Measurements from ENCODE around the gene VAV2. TPM values are rescaled to one million over a fixed set of nuclear protein-coding genes. Genes with fewer than 3 reads are reported as not detected.

VAV2 gene
- total and polyA plus RNA-seq, 2 experiments from 2014 or later: 8.1 to 28.9 TPM

- Histone ChIP-seq H3K27ac (ENCODE audit: low read depth) (no peak overlapping the region), H3K9me2 (ENCODE audit: insufficient read depth) (no peaks in the 10 kb centered on the region), H3K4me1 (ENCODE audit: insufficient read depth) (no peaks in the 10 kb centered on the region), H3K4me3 (no peak overlapping the region), H3K4me2 (no peak overlapping the region), H2AFZ (no peak overlapping the region), H3F3A (replicated peaks; ENCODE audit: low read depth) (no peaks in the 10 kb centered on the region), H3K36me3 (ENCODE audit: insufficient read depth) (no peaks in the 10 kb centered on the region), H4K20me1 (replicated peaks; ENCODE audit: insufficient read depth) (no peaks in the 10 kb centered on the region; the same call in none of the 2 replicates), H3K79me2 (replicated peaks; ENCODE audit: insufficient read depth) (peaks cover 24% of the 10 kb centered on the region), H3K27me3 (ENCODE audit: insufficient read depth) (no peaks in the 10 kb centered on the region)
- Mint-ChIP-seq H3K36me3 (ENCODE audit: low read depth) (peaks cover 3% of the 10 kb centered on the region; the same call in 1 of the 3 replicates), H3K27ac (no peak overlapping the region), H3K4me1 (peaks cover 30% of the 10 kb centered on the region), H3K4me3 (no peak overlapping the region; the same call in 2 of the 3 replicates), H3K27me3 (ENCODE audit: insufficient read depth, low read depth, poor library complexity) (peaks cover 6% of the 10 kb centered on the region), H3K9me3 (no peaks in the 10 kb centered on the region; the same call in 2 of the 3 replicates)
- ATAC-seq (no peak), DNase-seq (ENCODE audit: low spot score) (no peak)
- TF ChIP-seq EZH2phosphoT487 (IDR thresholded peaks at IDR 0.05; ENCODE audit: unreplicated experiment) (no peak), NANOG (IDR thresholded peaks at IDR 0.05; ENCODE audit: borderline replicate concordance) (no peak), ZNF331 (CRISPR knock-in tag; IDR thresholded peaks at IDR 0.05; ENCODE audit: low read depth) (no peak), ZNF462 (CRISPR knock-in tag; IDR thresholded peaks at IDR 0.05) (no peak), POLR2AphosphoS5 (IDR thresholded peaks at IDR 0.05; ENCODE audit: low read depth) (no peak), CREB1 (CRISPR knock-in tag; IDR thresholded peaks at IDR 0.05; ENCODE audit: low read depth) (no peak), EZH2 (IDR thresholded peaks at IDR 0.05; ENCODE audit: low read depth, unreplicated experiment) (no peak), ZNF114 (CRISPR knock-in tag; IDR thresholded peaks at IDR 0.05) (no peak)
These were observed 118.0 kb downstream of the VAV2 start for GRCh38 chr9:133874060-133874657.

Data from GM23338 (cell line).